ENCODE data around the gene SUPT3H. TPM values are rescaled to one million over a fixed set of nuclear protein-coding genes. Genes with fewer than 3 reads are reported as not detected.
A peak's percentile ranks its signal among the peaks of the same experiment; 100 is the strongest.

SUPT3H gene
- total and polyA plus RNA-seq, 4 donors = 0.85 to 4.8 (median 2.4) TPM

DNA sequence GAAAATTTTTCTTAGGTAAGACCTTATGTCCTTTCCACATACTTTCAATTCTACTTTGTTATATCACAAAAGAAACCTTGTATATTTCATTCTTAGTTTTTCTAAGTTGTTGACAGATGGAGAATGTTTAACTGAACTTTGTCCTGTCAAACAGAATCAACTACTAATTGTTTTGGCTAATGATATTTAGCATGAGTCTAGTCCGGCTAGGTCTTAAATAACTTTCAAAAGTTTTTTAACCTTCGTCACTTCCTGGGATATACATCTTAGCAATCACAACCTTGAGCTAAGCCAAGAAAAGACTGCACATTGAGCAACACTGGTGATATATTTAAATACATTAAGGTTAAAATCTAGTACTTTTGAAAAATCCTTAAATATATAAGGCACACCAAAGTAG, 112.5 kb downstream of the SUPT3H start:
- WGBS = 34% methylated on average over 2 of the region's 2 CpGs
- no peak overlapping the region for H3K9ac ChIP-seq (ENCODE audit: low read depth in 1 of 2, low read length in 2 of 2)
- no peak overlapping the region for H3K27ac ChIP-seq (ENCODE audit: low read depth in 1 of 2, low read length in 2 of 2)
- DNase-seq (ENCODE audit: low spot score) = no peak
- peaks cover 0 to 6% (median 4%) of the 10 kb centered on the region in 4 donors for H3K4me1 ChIP-seq (ENCODE audit: control insufficient read depth in 4 of 4, insufficient read depth in 4 of 4, low read length in 3 of 4)
- no peaks in the 10 kb centered on the region for H3K9me3 ChIP-seq (ENCODE audit: control insufficient read depth in 4 of 4, low read length in 3 of 4)
- TF ChIP-seq SP1 (IDR thresholded peaks at IDR 0.05) = peak; percentile 65
- TF ChIP-seq FOXA2 (IDR thresholded peaks at IDR 0.05) = peak; percentile 11
- TF ChIP-seq HNF4G (IDR thresholded peaks at IDR 0.05) = peak; percentile 40
- peak in 1 of 2 donors; percentile 9 for TF ChIP-seq RAD21 (IDR thresholded peaks at IDR 0.05)
- no peak for TF ChIP-seq EGR1 (IDR thresholded peaks at IDR 0.05; ENCODE audit: low read depth in 2 of 2)
- TF ChIP-seq HNF4A (conservative IDR thresholded peaks at IDR 0.05) = peak; percentile 70 to 85
- no peaks in the 10 kb centered on the region for H3K27me3 ChIP-seq (ENCODE audit: control insufficient read depth in 4 of 4, insufficient read depth in 4 of 4, low read length in 3 of 4)
- no peaks in the 10 kb centered on the region for H3K36me3 ChIP-seq (ENCODE audit: control insufficient read depth in 4 of 4, insufficient read depth in 3 of 4, low read depth in 1 of 4, low read length in 3 of 4)
- H3K4me3 ChIP-seq (ENCODE audit: low read depth in 1 of 3, low read length in 3 of 3) = no peak overlapping the region

DNA sequence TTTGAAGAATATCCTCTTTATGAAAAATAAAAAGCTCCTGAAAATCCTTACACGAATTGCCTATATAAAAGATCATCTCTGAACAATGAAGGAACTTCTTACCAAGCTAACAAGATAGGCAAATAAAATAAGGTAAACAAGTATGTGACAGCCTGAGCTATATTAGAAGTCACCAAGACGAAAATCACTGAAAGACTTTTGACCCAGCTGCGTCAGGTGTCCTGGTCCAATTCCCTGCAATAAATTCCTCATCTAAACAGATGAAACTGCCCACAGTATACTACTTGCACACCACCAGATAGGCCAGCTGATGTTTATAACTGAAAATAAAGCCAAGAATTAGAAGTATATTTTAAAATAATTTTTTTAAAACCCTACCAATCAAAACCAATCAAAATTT, 117.0 kb downstream of the SUPT3H start:
- no peaks in the 10 kb centered on the region for H3K36me3 ChIP-seq (ENCODE audit: control insufficient read depth in 4 of 4, insufficient read depth in 3 of 4, low read depth in 1 of 4, low read length in 3 of 4)
- no peaks in the 10 kb centered on the region for H3K9me3 ChIP-seq (ENCODE audit: control insufficient read depth in 4 of 4, low read length in 3 of 4)
- H3K9ac ChIP-seq (ENCODE audit: low read depth in 1 of 2, low read length in 2 of 2) = no peak overlapping the region
- no peak overlapping the region for H3K27ac ChIP-seq (ENCODE audit: low read depth in 1 of 2, low read length in 2 of 2)
- no peak for DNase-seq (ENCODE audit: low spot score)
- no peak for TF ChIP-seq RXRA (IDR thresholded peaks at IDR 0.05)
- TF ChIP-seq YY1 (IDR thresholded peaks at IDR 0.05) = no peak
- no peak for TF ChIP-seq GABPA (IDR thresholded peaks at IDR 0.05 in 1 of 2, conservative IDR thresholded peaks at IDR 0.05 in 1 of 2)
- no peak for TF ChIP-seq JUND (IDR thresholded peaks at IDR 0.05)
- no peak for TF ChIP-seq HNF4G (IDR thresholded peaks at IDR 0.05)
- TF ChIP-seq FOXA2 (IDR thresholded peaks at IDR 0.05) = no peak
- TF ChIP-seq, protein P1, sequence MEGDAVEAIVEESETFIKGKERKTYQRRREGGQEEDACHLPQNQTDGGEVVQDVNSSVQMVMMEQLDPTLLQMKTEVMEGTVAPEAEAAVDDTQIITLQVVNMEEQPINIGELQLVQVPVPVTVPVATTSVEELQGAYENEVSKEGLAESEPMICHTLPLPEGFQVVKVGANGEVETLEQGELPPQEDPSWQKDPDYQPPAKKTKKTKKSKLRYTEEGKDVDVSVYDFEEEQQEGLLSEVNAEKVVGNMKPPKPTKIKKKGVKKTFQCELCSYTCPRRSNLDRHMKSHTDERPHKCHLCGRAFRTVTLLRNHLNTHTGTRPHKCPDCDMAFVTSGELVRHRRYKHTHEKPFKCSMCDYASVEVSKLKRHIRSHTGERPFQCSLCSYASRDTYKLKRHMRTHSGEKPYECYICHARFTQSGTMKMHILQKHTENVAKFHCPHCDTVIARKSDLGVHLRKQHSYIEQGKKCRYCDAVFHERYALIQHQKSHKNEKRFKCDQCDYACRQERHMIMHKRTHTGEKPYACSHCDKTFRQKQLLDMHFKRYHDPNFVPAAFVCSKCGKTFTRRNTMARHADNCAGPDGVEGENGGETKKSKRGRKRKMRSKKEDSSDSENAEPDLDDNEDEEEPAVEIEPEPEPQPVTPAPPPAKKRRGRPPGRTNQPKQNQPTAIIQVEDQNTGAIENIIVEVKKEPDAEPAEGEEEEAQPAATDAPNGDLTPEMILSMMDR (IDR thresholded peaks at IDR 0.05; ENCODE audit: low read depth, low read length, missing input control) = no peak
- TF ChIP-seq RAD21 (IDR thresholded peaks at IDR 0.05) = no peak
- TF ChIP-seq, protein P2, sequence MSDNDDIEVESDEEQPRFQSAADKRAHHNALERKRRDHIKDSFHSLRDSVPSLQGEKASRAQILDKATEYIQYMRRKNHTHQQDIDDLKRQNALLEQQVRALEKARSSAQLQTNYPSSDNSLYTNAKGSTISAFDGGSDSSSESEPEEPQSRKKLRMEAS (IDR thresholded peaks at IDR 0.05) = no peak
- no peak for TF ChIP-seq SP1 (IDR thresholded peaks at IDR 0.05)
- TF ChIP-seq, protein P3, sequence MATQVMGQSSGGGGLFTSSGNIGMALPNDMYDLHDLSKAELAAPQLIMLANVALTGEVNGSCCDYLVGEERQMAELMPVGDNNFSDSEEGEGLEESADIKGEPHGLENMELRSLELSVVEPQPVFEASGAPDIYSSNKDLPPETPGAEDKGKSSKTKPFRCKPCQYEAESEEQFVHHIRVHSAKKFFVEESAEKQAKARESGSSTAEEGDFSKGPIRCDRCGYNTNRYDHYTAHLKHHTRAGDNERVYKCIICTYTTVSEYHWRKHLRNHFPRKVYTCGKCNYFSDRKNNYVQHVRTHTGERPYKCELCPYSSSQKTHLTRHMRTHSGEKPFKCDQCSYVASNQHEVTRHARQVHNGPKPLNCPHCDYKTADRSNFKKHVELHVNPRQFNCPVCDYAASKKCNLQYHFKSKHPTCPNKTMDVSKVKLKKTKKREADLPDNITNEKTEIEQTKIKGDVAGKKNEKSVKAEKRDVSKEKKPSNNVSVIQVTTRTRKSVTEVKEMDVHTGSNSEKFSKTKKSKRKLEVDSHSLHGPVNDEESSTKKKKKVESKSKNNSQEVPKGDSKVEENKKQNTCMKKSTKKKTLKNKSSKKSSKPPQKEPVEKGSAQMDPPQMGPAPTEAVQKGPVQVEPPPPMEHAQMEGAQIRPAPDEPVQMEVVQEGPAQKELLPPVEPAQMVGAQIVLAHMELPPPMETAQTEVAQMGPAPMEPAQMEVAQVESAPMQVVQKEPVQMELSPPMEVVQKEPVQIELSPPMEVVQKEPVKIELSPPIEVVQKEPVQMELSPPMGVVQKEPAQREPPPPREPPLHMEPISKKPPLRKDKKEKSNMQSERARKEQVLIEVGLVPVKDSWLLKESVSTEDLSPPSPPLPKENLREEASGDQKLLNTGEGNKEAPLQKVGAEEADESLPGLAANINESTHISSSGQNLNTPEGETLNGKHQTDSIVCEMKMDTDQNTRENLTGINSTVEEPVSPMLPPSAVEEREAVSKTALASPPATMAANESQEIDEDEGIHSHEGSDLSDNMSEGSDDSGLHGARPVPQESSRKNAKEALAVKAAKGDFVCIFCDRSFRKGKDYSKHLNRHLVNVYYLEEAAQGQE (IDR thresholded peaks at IDR 0.05) = no peak
- H3K4me3 ChIP-seq (ENCODE audit: low read depth in 1 of 3, low read length in 3 of 3) = no peak overlapping the region
- no peaks in the 10 kb centered on the region for H3K27me3 ChIP-seq (ENCODE audit: control insufficient read depth in 4 of 4, insufficient read depth in 4 of 4, low read length in 3 of 4)
- WGBS = 70% methylated on average over 3 of the region's 3 CpGs
- H3K4me1 ChIP-seq (ENCODE audit: control insufficient read depth in 4 of 4, insufficient read depth in 4 of 4, low read length in 3 of 4) = peaks cover 0 to 13% (median 7%) of the 10 kb centered on the region in 4 donors
